Measurements from ENCODE around the gene SLC35F3.
A peak's percentile ranks its signal among the peaks of the same experiment; 100 is the strongest.
"Not testable (repeated sequence)": the region's sequence is repeated elsewhere in the genome, so short reads cannot be mapped to it uniquely, and the experiment has no call there.

Gene SLC35F3

DNA sequence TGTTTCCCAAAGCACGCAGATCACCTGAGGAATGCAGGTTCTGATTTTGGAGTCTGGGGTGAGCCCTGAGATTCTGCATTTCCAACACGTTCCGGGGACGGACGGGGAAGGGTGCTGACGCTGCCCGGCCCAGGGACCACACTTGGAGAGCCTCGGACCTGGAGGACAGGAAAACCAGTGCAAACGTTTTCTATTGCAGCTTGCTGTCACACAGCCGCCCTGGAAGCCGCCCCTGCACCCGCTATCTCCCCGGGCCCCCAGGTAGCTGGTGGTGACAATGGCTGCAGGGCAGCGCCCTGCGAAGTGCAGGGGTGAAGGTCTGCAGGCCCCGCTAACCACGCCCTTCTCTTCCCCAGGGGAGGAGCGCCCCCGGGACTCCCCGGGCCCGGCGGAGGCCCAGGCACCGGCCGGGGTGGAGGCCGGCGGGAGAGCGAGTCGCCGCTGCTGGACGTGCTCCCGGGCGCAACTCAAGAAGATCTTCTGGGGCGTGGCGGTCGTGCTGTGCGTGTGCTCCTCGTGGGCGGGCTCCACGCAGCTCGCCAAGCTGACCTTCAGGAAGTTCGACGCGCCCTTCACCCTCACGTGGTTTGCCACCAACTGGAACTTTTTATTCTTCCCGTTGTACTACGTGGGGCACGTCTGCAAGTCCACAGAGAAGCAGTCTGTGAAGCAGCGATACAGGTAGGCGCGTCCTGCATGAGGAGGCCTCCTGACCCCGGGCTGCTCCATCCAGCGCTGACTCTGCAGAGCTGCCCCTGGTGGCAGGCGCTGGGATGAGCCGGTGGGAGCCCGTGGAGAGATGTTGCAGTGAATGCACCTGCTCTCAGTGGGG is 326.8 kb downstream of the SLC35F3 start:
- peak in 1 of 2 experiments; percentile 35 for DNase-seq

- DNase-seq: no peak
Observed at GRCh38 chr1:234231893-234232276, 327.4 kb downstream of the SLC35F3 start.

DNA sequence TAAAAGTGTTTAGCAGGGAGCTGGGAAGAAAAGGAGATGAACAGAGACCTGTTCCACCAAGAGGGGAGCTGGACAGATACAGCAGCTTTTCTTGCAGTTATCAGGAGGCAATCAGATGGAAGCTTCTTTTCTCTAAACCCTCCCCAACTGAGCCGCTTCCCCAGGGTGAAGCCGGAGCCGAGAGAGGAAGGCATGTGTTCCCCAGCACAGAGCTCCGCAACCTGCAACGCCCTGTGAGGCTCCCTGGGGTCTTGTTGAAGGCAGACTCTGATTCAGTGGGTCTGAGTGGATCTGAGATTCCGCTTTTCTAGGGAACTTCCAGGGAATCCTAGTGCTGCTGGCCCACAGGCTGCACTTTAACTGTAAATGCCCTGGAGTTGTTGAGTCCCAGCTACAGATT is 329.7 kb downstream of the SLC35F3 start:
- no peak for DNase-seq

DNA sequence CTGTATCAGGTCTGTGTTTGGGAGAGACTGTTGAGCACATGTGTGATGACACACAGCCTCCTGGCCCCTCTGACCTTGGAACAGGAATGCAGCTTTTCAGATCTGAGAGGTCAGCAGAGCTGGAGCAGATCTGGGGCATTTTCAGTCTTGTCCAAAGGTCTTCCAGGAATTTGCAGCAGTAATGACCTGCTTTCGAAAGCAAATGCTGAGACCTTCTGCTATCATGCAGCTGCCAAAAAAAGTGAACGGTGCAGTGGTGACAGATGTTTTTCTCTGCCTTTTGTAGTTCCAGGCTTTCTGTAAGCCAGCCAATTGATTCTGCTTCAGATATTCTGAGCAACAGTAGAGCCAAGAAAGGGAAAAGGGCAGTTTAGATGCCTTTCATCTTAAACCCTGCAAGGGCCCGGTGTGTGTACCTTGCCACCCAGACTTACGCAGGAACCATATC is 331.0 kb downstream of the SLC35F3 start:
- no peak for DNase-seq

- no peak for DNase-seq
Observed at GRCh38 chr1:234237393-234237792, 332.9 kb downstream of the SLC35F3 start.

- DNase-seq: no peak
Observed at GRCh38 chr1:234238060-234238459, 333.6 kb downstream of the SLC35F3 start.

- DNase-seq: no peak
Observed at GRCh38 chr1:234239515-234239914, 335.0 kb downstream of the SLC35F3 start.

DNA sequence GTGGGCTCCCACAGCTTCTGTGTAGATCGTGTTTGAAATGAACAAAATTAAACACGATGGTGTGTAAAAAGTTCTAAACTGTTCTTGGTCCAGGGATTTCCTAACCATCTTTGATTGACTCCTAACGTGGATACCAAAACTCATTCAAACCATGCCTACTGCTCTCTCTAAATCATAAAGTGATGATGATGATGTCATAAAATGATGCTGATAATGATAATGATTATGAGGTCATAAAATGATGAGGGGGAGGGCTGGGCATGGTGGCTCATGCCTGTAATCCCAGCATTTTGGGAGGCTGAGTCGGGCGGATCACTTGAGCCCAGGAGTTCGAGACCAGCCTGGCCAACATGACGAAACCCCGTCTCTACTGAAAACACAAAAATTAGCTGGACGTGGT is 335.5 kb downstream of the SLC35F3 start:
- DNase-seq: no peak

DNA sequence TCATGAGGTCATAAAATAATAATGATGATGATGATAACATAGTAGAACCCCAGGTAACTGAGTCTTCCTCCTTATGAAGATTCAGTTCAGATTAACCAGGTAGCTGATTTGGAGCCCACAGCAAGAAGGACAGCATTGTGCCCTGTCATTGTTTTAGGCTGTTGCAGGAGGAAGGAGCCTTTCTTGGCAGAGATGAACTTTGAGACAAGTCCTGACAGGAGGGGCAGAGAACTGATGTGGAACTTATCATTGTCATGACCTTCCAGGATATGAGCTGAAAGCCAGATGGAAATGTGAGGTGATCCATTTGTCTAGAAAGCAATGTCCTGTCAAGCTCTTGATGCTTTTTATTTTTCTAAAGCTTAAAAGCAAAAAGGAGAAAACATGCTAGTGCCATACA is 336.2 kb downstream of the SLC35F3 start:
- DNase-seq: no peak

GRCh38 chr1:234241941-234242490 is 337.5 kb downstream of the SLC35F3 start:
- DNase-seq: no peak

DNA sequence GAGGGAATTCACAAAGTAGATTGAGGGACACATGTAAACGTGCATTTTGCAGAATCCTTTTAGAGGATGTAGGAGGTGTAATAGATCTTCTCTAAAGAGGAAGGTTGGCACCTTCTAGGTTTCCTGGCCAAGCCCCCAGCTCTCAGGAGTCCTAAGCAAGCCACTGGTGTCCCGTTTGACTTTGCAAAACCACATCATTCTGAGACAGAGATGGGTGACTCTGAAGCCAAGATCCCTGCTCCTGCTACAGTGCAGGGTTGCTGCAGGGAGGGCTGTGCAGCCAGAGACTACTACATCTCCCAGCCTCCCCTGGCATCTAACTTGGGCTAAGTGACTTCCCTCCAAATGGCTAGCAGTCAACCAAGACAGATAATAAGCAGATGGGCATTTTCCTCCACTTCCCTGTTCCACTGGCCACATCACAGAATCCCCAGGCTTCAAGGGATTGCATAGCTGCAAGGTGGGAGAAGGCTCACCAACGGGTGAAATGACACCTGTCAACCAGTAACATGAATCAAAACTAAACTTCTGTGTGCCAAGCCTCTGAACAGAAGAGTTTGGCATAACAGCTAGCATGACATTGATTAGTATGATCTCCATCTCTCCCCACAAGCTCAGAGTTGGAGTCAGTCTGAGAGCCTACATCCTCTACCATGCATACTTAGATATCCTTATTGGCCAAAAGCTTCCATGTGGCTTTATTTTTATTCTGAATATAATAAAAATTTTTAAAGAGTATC is 339.2 kb downstream of the SLC35F3 start:
- DNase-seq: no peak

DNA sequence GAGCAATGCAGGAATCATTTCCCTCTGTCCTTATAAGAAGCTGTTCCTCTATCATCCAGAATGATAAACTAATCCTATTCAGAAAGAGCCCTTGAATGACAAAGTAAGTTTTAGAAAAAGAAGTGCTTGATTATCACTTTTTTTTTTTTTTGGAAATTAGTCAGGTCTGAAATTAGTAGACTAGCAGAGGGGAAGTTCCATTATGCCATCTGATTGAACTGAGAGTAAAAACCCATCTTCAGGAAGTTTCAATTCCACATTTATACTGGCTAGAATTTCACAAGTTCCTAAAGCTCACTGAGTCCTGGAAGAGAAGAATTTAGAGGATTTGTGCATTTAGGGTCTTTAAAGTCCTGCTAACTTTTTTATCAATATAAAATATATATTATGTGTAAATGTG is 340.0 kb downstream of the SLC35F3 start:
- DNase-seq: no peak

GRCh38 chr1:234246638-234247116 is 342.2 kb downstream of the SLC35F3 start:
- DNase-seq: no peak

DNA sequence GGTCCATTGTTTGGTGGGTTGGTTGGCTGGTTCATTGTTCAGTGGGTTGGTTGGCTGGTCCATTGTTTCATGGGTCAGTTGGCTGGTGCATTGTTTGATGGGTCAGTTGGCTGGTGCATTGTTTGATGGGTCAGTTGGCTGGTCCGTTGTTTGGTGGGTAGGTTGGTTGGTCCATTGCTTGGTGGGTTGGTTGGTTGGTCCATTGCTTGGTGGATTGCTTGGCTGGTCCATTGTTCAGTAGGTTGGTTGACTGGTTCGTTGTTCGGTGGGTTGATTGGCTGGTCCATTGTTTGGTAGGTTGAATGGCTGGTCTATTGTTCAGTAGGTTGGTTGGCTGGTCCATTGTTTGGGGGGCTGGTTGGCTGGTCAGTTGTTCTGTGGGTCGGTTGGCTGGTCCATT is 343.3 kb downstream of the SLC35F3 start:
- not testable (repeated sequence) for DNase-seq

GRCh38 chr1:234250747-234251146 is 346.3 kb downstream of the SLC35F3 start:
- DNase-seq: no peak

GRCh38 chr1:234253732-234254131 is 349.3 kb downstream of the SLC35F3 start:
- DNase-seq: no peak

GRCh38 chr1:234256359-234256758 is 351.9 kb downstream of the SLC35F3 start:
- no peak for DNase-seq

DNA sequence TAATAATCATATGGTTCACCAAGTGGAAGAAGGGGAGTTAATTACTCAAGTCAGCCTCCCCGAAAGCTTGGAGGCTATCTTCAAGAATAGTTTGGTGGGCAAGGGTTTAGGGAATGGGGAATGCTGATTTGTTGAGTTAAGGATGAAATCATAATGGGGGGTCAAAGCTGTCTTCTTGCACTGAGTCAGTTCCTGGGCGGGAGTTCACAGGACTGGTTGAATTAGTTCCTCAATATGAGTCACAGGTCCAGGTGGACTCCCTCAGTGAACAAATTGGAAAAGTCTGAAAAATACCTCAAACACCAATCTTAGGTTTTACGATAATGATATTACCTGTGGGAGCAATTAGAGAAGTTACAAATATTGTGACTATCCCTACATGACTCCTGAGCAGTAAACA is 353.6 kb downstream of the SLC35F3 start:
- no peak for DNase-seq

DNA sequence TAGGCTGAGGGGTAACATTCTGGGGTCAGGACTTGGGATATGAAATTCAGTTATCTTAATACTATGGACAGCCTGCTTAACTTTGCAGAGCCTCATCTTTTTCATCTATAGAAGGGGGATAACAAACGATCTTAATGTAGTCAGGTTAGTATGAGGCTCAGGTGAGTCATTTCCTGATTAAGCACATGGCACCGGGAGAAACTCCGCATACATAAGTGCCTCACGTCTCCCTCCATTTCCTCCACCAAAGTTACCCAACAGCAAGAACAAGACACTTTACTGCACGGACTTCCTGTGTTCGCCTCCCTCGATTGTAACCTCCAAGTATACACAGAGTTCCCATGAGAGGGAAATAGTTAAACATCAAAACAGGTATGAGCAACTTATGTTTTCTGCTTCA is 356.1 kb downstream of the SLC35F3 start:
- DNase-seq: no peak

DNA sequence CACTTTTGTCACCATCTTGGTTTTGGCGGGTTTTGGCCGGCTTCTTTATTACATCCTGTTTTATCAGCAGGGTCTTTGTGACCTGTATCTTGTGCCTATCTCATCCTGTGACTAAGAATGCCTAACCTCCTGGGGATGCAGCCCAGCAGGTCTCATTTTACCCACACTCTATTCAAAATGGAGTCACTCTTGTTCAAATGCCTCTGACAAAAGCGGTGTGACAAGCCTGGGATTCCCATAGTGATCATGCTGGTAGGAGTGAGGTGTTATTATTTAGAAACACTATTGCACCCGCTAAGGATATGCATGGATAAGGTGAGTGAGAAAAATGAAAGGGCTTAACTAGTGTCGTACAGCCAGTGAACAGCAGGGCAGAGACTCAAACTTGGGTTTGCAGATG is 357.1 kb downstream of the SLC35F3 start:
- DNase-seq: no peak

DNA sequence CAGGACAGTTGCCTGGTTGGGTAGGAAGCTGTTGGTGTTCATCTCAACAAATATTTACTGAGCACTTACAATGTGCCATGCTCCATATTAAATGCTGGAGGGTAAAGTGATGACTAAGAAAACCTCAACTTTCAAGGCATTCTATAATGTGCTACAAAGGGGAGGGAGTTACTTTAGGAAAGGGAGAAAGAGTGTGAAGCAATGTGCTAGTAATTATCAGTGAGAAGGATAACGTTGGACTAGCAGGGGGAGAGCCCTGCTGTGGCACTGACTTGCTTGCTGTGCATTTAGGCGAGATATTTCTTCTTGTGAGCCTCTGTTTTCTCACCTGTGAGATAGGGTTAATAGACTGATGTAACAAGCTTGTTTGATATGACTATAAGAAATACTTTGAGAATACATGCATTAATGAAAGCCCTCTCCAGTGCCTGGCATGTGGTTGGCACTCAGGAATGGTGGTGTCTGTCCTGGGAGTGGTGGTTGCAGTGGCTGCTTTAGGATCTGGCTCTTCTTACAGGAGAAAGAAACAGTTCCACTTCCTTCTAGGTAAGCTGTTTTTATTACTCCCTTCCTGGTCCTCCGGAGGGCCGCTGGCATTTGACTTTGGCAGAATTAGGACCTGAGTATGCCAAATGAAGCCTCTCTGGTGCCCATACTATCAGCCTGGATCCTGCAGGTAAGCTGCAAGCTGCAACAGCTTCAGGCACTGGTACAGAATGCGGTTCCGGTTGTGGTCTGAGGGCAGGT is 357.7 kb downstream of the SLC35F3 start:
- DNase-seq: no peak

DNA sequence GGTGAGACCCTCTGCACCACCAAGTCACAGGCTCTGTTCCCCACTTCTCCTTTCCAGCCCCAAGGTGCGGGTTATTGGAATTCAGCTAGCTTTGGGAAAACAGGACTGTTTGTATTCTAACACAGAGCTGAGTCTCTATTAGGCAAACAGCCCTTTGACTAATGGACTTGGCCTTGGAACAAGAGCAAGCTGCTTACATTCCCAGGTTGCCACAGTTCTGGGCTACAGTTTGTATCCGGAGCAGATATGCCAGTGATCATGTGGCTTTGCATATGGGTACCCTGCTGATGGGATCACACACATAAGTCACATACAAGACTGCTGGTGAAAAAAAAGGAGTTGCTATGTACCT is 358.3 kb downstream of the SLC35F3 start:
- DNase-seq: no peak

DNA sequence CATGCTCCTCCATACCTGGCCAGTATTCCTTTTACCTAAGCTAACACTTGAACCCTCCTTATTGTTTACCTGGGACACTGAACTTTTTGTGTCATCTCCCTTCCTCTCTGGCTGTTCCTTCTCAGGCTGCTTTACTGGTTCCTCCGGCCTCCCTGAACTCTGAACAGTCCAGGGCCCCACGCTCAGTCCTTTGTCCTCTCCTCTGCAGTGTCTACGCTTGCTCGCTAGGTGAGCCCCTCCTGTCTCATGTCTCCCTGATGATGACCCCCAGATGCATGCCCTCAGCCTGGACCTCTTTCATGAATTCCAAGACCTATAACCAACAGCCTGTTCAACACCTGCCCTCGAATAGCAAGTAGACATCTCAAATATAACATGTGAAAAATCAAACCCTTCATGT is 360.4 kb downstream of the SLC35F3 start:
- no peak for DNase-seq

Data from activated T-cell treated with anti-CD3 and anti-CD28 coated beads, Interleukin-2, amount 50 U/mL, for 48 hours (primary cell).